K562 (cell line): Measurements from ENCODE around the gene NUP98. TPM values are rescaled to one million over a fixed set of nuclear protein-coding genes. Genes with fewer than 3 reads are reported as not detected.

Experiments
- ATAC-seq: fragments of 200-7000 bp; cut with Tn5 transposase; 3 replicates; pipeline ENCODE4 v1.9.1; 2020; ENCODE audit warnings: moderate library complexity
- BruUV-seq: library from RNA; stranded (reverse); fragments of 400-500 nt; replicated peaks from 2 replicates; lab custom pipeline; 2021; lab: Mats Ljungman, UMichigan
- CTCF ChIA-PET: fragments of 300-600 bp; formaldehyde crosslinking; extraction: SDS; loops from one replicate; lab custom pipeline; 2021; ENCODE audit warnings: low intra/inter-chr PET ratio; lab: Yijun Ruan, JAX
- POLR2A ChIA-PET: fragments of 300-600, 350-650 bp; sonication (Branson Sonifier 250); formaldehyde crosslinking; extraction: SDS; loops from one replicate; lab custom pipeline; 2021; ENCODE audit warnings: antibody characterized with exemption, inconsistent platforms; lab: Yijun Ruan, JAX
- DNase-seq, 4 experiments: peaks; one replicate each; pipeline versions ENCODE4 v3.0.0 to v3.0.0-alpha.2; 2011 to 2018; ENCODE audit warnings: low spot score in 3 of 4, mixed read lengths in 3 of 4; ENCODE audit errors: extremely low read depth in 1 of 4
- FAIRE-seq: peaks from 2 replicates; lab custom pipeline; 2011; peaks lifted over from hg19 to GRCh38; lab: Jason Lieb, UNC
- H2AFZ ChIP-seq: 2 replicates; pipeline ENCODE4 v1.6.0; 2011; ENCODE audit warnings: low read depth, low read length, control low read depth, inconsistent platforms
- H3K27ac ChIP-seq: fragments of 200-600 bp; 3 replicates; pipeline ENCODE4 v1.8.0; 2011; ENCODE audit warnings: low read depth, mild to moderate bottlenecking, control low read depth, inconsistent platforms, low read length, moderate library complexity, mixed read lengths; ENCODE audit errors: extremely low read depth
- H3K27me3 ChIP-seq, 2 experiments: fragments of 300-600 bp in 1 of 2; 2 replicates in 1 of 2; 3 replicates in 1 of 2; pipeline versions ENCODE4 v1.6.0 to v1.8.0; 2011; ENCODE audit warnings: inconsistent platforms in 2 of 2, low read length in 2 of 2, mild to moderate bottlenecking in 1 of 2, mixed read lengths in 1 of 2, moderate library complexity in 1 of 2; ENCODE audit not compliant: control insufficient read depth in 2 of 2, insufficient read depth in 2 of 2
- H3K36me3 ChIP-seq: fragments of 300-600 bp; 3 replicates; pipeline ENCODE4 v1.8.0; 2011; ENCODE audit warnings: mild to moderate bottlenecking, low read length, inconsistent platforms; ENCODE audit not compliant: control insufficient read depth, insufficient read depth
- H3K4me1 ChIP-seq, 2 experiments: fragments of 200-600 bp in 1 of 2; replicated peaks in 1 of 2; 2 replicates in 1 of 2; 3 replicates in 1 of 2; pipeline versions ENCODE4 v1.5.1 to v1.8.0; 2011; ENCODE audit warnings: inconsistent platforms in 2 of 2, low read length in 2 of 2, mild to moderate bottlenecking in 1 of 2, mixed read lengths in 1 of 2, moderate library complexity in 1 of 2; ENCODE audit not compliant: control insufficient read depth in 2 of 2, insufficient read depth in 2 of 2
- H3K4me2 ChIP-seq: 2 replicates; pipeline ENCODE4 v1.6.1; 2011; ENCODE audit warnings: low read length, control low read depth, inconsistent platforms, mixed read lengths; ENCODE audit not compliant: insufficient read depth
- H3K4me3 ChIP-seq: fragments of 200-600 bp; sonication (generic), shearing (Covaris generic); 2 replicates; pipeline ENCODE4 v1.5.1; 2016; ENCODE audit warnings: control low read depth, inconsistent platforms
- H3K79me2 ChIP-seq: fragments of 200-600 bp; 3 replicates; pipeline ENCODE4 v1.8.0; 2011; ENCODE audit warnings: low read length, inconsistent platforms; ENCODE audit not compliant: control insufficient read depth, insufficient read depth
- H3K9ac ChIP-seq, 2 experiments: 2 replicates each; pipeline versions ENCODE4 v1.6.0 to v1.6.1; 2011; ENCODE audit warnings: low read depth in 2 of 2, low read length in 2 of 2, control low read depth in 1 of 2, inconsistent platforms in 1 of 2, mild to moderate bottlenecking in 1 of 2, mixed read lengths in 1 of 2; ENCODE audit not compliant: insufficient read depth in 1 of 2
- H3K9me1 ChIP-seq: one replicate; pipeline ENCODE4 v1.6.0; 2011; ENCODE audit warnings: inconsistent platforms, mild to moderate bottlenecking, low read length, moderate library complexity; ENCODE audit not compliant: control insufficient read depth, insufficient read depth
- H3K9me3 ChIP-seq: replicated peaks from 2 replicates; pipeline ENCODE4 v1.5.1; 2011; ENCODE audit warnings: low read depth, low read length, inconsistent platforms; ENCODE audit not compliant: control insufficient read depth, insufficient read depth
- H4K20me1 ChIP-seq: replicated peaks from 2 replicates; pipeline ENCODE4 v1.6.1; 2011; ENCODE audit warnings: low read length, inconsistent platforms, mixed read lengths; ENCODE audit not compliant: control insufficient read depth, insufficient read depth
- BRCA1 ChIP-seq, 2 experiments: fragments of 450-650 bp in 1 of 2; sonication (generic) in 1 of 2; formaldehyde crosslinking in 1 of 2; IDR thresholded peaks; 2 replicates each; pipeline versions ENCODE4 v1.5.0 to v1.6.1; 2017 to 2020; ENCODE audit warnings: mild to moderate bottlenecking in 1 of 2, missing genetic modification reagents in 1 of 2
- C11orf30 ChIP-seq: fragments of 450-650 bp; IDR thresholded peaks from 2 replicates; pipeline ENCODE4 v1.6.1; 2016; ENCODE audit warnings: low read depth, mild to moderate bottlenecking
- CHD4 ChIP-seq: fragments of 200-600 bp; sonication (generic); IDR thresholded peaks from 3 replicates; pipeline ENCODE4 v1.6.1; 2012; ENCODE audit warnings: low read depth, mild to moderate bottlenecking, mixed read lengths, low read length, inconsistent platforms; ENCODE audit not compliant: insufficient read depth, insufficient replicate concordance, poor library complexity, severe bottlenecking
- DEAF1 ChIP-seq: fragments of 450-650 bp; formaldehyde crosslinking; IDR thresholded peaks from 2 replicates; pipeline ENCODE4 v1.4.0; 2020; ENCODE audit warnings: mild to moderate bottlenecking, moderate library complexity
- EGR1 ChIP-seq: fragments of 450-650 bp; conservative IDR thresholded peaks from 2 replicates; pipeline ENCODE4 v1.6.1; 2017; ENCODE audit warnings: mild to moderate bottlenecking
- FIP1L1 ChIP-seq: fragments of 200-400 bp; formaldehyde crosslinking; IDR thresholded peaks from 2 replicates; pipeline ENCODE4 v1.6.1; 2018; ENCODE audit warnings: mild to moderate bottlenecking, low read depth, low read length; ENCODE audit not compliant: poor library complexity, severe bottlenecking
- KDM1A ChIP-seq, 2 experiments: fragments of 450-650 bp; IDR thresholded peaks; 2 replicates each; pipeline ENCODE4 v1.6.1; 2016; ENCODE audit warnings: mild to moderate bottlenecking in 2 of 2
- MNT ChIP-seq, 2 experiments: fragments of 450-650 bp; conservative IDR thresholded peaks; 2 replicates each; pipeline ENCODE4 v1.6.1; 2017; ENCODE audit warnings: mild to moderate bottlenecking in 2 of 2, moderate library complexity in 2 of 2
- RBM15 ChIP-seq: fragments of 200-400 bp; formaldehyde crosslinking; IDR thresholded peaks from 2 replicates; pipeline ENCODE4 v1.6.1; 2018; ENCODE audit warnings: mild to moderate bottlenecking, low read length, moderate library complexity; ENCODE audit not compliant: insufficient read depth
- RBM25 ChIP-seq: fragments of 200-400 bp; formaldehyde crosslinking; IDR thresholded peaks from 2 replicates; pipeline ENCODE4 v1.6.1; 2018; ENCODE audit warnings: low read length, low read depth, moderate library complexity; ENCODE audit not compliant: severe bottlenecking
- RBM34 ChIP-seq: fragments of 200-400 bp; formaldehyde crosslinking; IDR thresholded peaks from 2 replicates; pipeline ENCODE4 v1.6.1; 2018; ENCODE audit warnings: low read length, borderline replicate concordance; ENCODE audit not compliant: insufficient read depth
- TBP ChIP-seq: optimal IDR thresholded peaks from 2 replicates; pipeline ENCODE3; 2011; ENCODE audit warnings: low read depth, low read length, improper control_type of control experiment
- ZNF239 ChIP-seq: fragments of 250-450 bp; sonication (Bioruptor Pico); IDR thresholded peaks from 2 replicates; pipeline ENCODE4 v1.4.0; 2020; ENCODE audit warnings: mild to moderate bottlenecking
- ZNF282 ChIP-seq: sonication (generic); formaldehyde crosslinking; IDR thresholded peaks from 2 replicates; pipeline ENCODE4 v1.8.1; 2023; ENCODE audit warnings: missing genetic modification reagents
- WGBS: fragments of 100-300 bp; shearing (Covaris generic); methylation state at CpG from one replicate; pipeline ENCODE4 v1.1.6; 2016; ENCODE audit warnings: low coverage, mixed read lengths; ENCODE audit not compliant: insufficient coverage; ENCODE audit errors: missing lambda C conversion rate; 5-methylcytosine and 5-hydroxymethylcytosine counted together
- in situ Hi-C: fragments of 300-500 bp; cut with MboI; formaldehyde crosslinking; loops from 4 replicates; pipeline ENCODE4 v1.15.0; 2018; ENCODE audit warnings: inconsistent platforms, mixed read lengths
- intact Hi-C: fragments of 100-400 bp; cut with micrococcal nuclease; formaldehyde crosslinking; loops from 2 replicates; pipeline ENCODE4 v1.14.2; 2022
- polyA plus RNA-seq, 8 experiments: library from polyadenylated mRNA; depleted of rRNA in 4 of 8; stranded (reverse) in 5 of 8; unstranded in 3 of 8; fragments of >200 nt; fragmentation: Nextera tagmentation in 2 of 8; fragmentation: Illumina TruSeq in 1 of 8; extraction: Ambion mirVana in 2 of 8; extraction: Trizol in 1 of 8; gene quantifications; 2 replicates each; pipeline versions ENCODE4 v1.2.1 to v1.2.3, GENCODE V29; 2011 to 2014; ENCODE audit warnings: inconsistent platforms in 1 of 8, missing spikeins in 1 of 8
- total RNA-seq, 7 experiments: library from RNA; depleted of rRNA in 6 of 7; stranded (reverse); fragments of >200 nt in 6 of 7; fragmentation: Illumina TruSeq in 2 of 7; extraction: Trizol in 2 of 7; gene quantifications; 2 replicates each; pipeline versions ENCODE4 v1.2.1 to v1.2.3, GENCODE V29; 2011 to 2021; ENCODE audit warnings: low replicate concordance in 1 of 7
- TF ChIP-seq, protein P1 (sequence below): fragments of 250-450 bp; sonication (Bioruptor Pico); IDR thresholded peaks from 2 replicates; pipeline ENCODE4 v1.8.0; 2021; ENCODE audit warnings: mild to moderate bottlenecking, moderate library complexity

NUP98 gene
- total and polyA plus RNA-seq, 9 of the 15 experiments (the other 6 are each of a cell fraction or from before 2014, with no cell fraction given): 45.1 to 196 (median 130) TPM

GRCh38 chr11:3817181-3817800 is 19.9 kb upstream of the NUP98 start (continued):
- TF ChIP-seq TBP (no peak), RBM15 (no peak), ZNF282 (CRISPR knock-in tag) (no peak)

GRCh38 chr11:3816673-3817072 is 19.3 kb upstream of the NUP98 start:
- Histone ChIP-seq H3K9me3 (no peaks in the 10 kb centered on the region), H3K4me3 (no peak overlapping the region), H3K27ac (no peak overlapping the region), H3K36me3 (peaks cover 20% of the 10 kb centered on the region; the same call in 2 of the 3 replicates), H3K9me1 (no peaks in the 10 kb centered on the region), H2AFZ (no peak overlapping the region), H3K79me2 (no peaks in the 10 kb centered on the region; the same call in 2 of the 3 replicates), H3K9ac (peak overlapping the region in 1 of 2 experiments; percentile 3; a peak in 1 of 4 replicates), H4K20me1 (no peaks in the 10 kb centered on the region), H3K4me2 (no peak overlapping the region), H3K4me1 (peaks cover 9 to 20% of the 10 kb centered on the region in 2 experiments), H3K27me3 (no peaks in the 10 kb centered on the region)
- BruUV-seq: no TSS peak
- POLR2A ChIA-PET: interaction anchor here (0.7 kb wide), 1 partner anchor 172 kb away, joined by 3 read pairs; the partner anchor contains the start of gene ART1
- intact Hi-C loops (no loop called here), in situ Hi-C loops (loop anchor here (25.0 kb wide), 1 partner anchor 354 kb away; no protein-coding TSS in a partner anchor)
- CTCF ChIA-PET: no interaction called here
- FAIRE-seq (no peak), ATAC-seq (no peak), DNase-seq (no peak)
- WGBS: 75% methylated on average over 2 of the region's 2 CpGs
- TF ChIP-seq, protein P1, sequence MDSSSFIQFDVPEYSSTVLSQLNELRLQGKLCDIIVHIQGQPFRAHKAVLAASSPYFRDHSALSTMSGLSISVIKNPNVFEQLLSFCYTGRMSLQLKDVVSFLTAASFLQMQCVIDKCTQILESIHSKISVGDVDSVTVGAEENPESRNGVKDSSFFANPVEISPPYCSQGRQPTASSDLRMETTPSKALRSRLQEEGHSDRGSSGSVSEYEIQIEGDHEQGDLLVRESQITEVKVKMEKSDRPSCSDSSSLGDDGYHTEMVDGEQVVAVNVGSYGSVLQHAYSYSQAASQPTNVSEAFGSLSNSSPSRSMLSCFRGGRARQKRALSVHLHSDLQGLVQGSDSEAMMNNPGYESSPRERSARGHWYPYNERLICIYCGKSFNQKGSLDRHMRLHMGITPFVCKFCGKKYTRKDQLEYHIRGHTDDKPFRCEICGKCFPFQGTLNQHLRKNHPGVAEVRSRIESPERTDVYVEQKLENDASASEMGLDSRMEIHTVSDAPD: no peak
- TF ChIP-seq BRCA1 (IDR thresholded peaks at IDR 0.05) (no peak), BRCA1 (CRISPR knock-in tag; IDR thresholded peaks at IDR 0.05) (no peak), ZNF239 (no peak), CHD4 (peak; percentile 61), RBM25 (peak; percentile 93), DEAF1 (CRISPR knock-in tag) (no peak), KDM1A (IDR thresholded peaks at IDR 0.05) (peak in 1 of 2 experiments; percentile 76; a peak in 2 of 4 replicates), FIP1L1 (no peak), RBM34 (no peak), MNT (conservative IDR thresholded peaks at IDR 0.05) (no peak), EGR1 (no peak), C11orf30 (no peak)
